ENCODE results near the gene ITLN2.
"Not testable (repeated sequence)": the region's sequence is repeated elsewhere in the genome, so short reads cannot be mapped to it uniquely, and the experiment has no call there.

ITLN2 gene

DNA sequence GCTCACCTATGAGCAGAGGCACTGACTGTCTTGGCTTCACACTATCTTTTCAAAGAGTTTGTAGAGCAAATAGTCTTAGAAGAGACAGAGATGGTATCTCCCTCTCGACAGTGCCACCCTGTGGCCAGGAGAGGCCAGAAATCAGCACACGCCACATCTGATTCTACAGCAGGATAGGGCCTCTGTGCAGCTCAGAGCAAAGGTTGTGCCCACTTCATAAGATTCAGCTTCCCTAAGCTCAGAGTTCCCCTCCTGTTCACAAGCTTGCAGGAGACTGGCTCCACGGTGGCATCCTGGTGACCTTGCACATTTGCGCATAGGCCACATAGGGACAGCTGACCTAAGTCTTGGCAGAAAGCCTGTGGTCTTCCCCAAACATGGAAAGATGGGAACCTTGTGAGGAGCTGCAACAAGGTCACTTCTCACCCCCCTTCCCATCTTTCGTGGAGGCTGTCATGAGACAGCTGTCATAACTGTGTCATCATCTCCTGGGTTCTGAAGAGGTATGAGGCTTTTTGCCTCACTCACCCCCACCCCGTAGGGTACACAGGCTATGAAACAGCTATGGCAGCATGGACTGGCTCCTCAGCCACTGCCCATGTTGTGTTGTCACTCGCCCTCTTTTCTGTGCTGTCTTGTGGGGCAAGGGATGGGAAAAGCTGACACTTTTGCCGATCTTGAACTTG lies 3.0 kb downstream of the ITLN2 start:
- Histone ChIP-seq H3K27me3 (ENCODE audit: control insufficient read depth, insufficient read depth, low read length) (no peaks in the 10 kb centered on the region), H3K9me3 (ENCODE audit: control insufficient read depth, insufficient read depth, low read length) (no peaks in the 10 kb centered on the region), H3K36me3 (ENCODE audit: control insufficient read depth, insufficient read depth, low read length) (no peaks in the 10 kb centered on the region), H3K9ac (ENCODE audit: low read depth, low read length) (no peak overlapping the region), H3K4me3 (ENCODE audit: low read depth, low read length) (no peak overlapping the region), H3K4me1 (ENCODE audit: control insufficient read depth, insufficient read depth, low read length) (no peaks in the 10 kb centered on the region)

DNA sequence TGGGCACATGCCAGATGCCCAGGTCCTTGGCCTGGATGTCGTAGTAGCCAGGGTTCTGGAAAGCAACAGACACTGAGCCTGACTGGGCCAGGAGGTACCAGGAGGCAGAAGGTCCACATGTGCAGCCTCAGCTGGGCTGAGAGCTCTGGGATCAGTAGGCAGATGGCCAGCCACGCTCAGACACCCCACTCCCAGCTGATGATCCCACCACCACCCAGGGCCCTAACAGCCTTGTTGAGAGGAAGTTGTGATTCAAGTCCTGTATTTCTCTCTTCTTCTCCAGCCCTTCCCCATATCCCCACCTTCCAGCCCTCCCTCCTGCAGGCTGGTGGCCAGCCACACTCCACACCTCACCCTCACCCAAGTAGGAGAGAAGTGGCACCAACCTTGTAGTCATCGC lies 4.0 kb downstream of the ITLN2 start:
- Histone ChIP-seq H3K9ac (ENCODE audit: low read depth, low read length) (no peak overlapping the region), H3K4me1 (ENCODE audit: control insufficient read depth, insufficient read depth, low read length) (no peaks in the 10 kb centered on the region), H3K36me3 (ENCODE audit: control insufficient read depth, insufficient read depth, low read length) (no peaks in the 10 kb centered on the region), H3K27me3 (ENCODE audit: control insufficient read depth, insufficient read depth, low read length) (no peaks in the 10 kb centered on the region), H3K4me3 (ENCODE audit: low read depth, low read length) (no peak overlapping the region), H3K9me3 (ENCODE audit: control insufficient read depth, insufficient read depth, low read length) (no peaks in the 10 kb centered on the region)

DNA sequence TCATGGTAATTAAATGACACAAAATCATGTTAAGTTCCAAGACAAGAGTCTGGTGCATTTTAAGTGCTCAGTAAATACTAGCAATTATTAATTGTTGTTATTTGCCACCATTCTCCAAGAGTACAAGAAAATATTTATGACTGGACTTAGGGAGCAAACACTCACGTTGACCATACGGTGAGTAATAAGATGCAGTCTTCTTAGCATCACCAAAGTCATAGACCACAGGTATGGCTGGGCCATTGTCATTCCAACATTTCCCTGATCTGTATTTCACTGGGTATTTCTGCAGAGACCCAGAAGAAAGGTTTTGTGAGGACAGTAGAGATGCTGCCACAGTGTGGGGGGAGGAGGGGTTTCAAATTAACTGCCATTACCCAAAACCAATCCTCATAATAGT lies 4.7 kb downstream of the ITLN2 start:
- H3K4me3 ChIP-seq (ENCODE audit: low read depth, low read length), result no peak overlapping the region
- H3K4me1 ChIP-seq (ENCODE audit: control insufficient read depth, insufficient read depth, low read length), result no peaks in the 10 kb centered on the region
- H3K27me3 ChIP-seq (ENCODE audit: control insufficient read depth, insufficient read depth, low read length), result no peaks in the 10 kb centered on the region
- no peak overlapping the region for H3K9ac ChIP-seq (ENCODE audit: low read depth, low read length)
- no peaks in the 10 kb centered on the region for H3K9me3 ChIP-seq (ENCODE audit: control insufficient read depth, insufficient read depth, low read length)
- H3K36me3 ChIP-seq (ENCODE audit: control insufficient read depth, insufficient read depth, low read length), result no peaks in the 10 kb centered on the region

DNA sequence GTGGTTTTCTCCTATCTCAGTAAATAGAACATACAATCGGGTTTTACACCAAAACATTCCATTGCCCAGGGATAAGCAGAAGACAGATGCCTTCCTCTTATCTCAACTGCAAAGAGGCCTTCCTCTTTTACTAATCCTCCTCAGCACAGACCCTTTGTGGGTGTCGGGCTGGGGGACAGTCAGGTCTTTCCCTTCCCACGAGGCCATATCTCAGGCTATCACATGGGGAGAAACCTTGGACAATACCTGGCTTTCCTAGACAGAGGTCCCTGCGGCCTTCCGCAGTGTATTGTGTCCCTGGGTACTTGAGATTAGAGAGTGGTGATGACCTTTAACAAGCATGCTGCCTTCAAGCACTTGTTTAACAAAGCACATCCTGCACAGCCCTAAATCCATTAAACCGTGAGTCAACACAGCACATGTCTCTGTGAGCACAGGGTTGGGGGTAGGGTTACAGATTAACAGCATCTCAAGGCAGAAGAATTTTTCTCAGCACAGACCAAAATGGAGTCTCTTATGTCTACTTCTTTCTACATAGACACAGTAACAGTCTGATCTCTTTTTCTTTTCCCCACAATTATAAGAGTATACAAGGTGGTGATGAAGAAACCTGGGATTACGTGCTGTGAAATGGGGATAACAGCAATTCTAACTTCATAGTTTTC lies 5.3 kb downstream of the ITLN2 start:
- H3K36me3 ChIP-seq (ENCODE audit: control insufficient read depth, insufficient read depth, low read length); H3K27me3 ChIP-seq (ENCODE audit: control insufficient read depth, insufficient read depth, low read length); H3K4me3 ChIP-seq (ENCODE audit: low read depth, low read length); H3K9me3 ChIP-seq (ENCODE audit: control insufficient read depth, insufficient read depth, low read length); H3K4me1 ChIP-seq (ENCODE audit: control insufficient read depth, insufficient read depth, low read length); H3K9ac ChIP-seq (ENCODE audit: low read depth, low read length): not testable (repeated sequence)

DNA sequence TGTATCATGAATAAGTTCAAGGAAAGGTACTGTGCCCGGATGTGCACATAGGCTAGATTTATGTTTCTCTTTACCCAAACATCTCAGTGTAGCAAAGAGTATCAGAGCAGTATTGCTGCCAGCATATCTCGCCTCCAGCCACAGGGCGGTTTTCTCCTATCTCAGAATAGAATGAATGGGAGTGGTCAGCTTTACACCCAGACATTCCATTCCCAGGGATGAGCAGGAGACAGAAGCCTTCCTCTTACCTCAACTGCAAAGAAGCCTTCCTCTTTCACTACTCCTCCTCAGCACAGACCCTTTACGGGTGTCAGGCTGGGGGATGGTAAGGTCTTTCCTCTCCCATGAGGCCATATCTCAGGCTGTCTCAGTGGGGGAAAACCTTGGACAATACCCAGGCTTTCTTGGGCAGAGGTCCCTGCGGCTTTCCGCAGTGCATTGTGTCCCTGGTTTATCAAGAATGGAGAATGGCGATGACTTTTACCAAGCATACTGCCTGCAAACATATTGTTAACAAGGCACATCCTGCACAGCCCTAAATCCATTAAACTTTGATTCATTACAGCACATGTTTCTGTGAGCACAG lies 7.3 kb downstream of the ITLN2 start:
- H3K4me1 ChIP-seq (ENCODE audit: control insufficient read depth, insufficient read depth, low read length); H3K36me3 ChIP-seq (ENCODE audit: control insufficient read depth, insufficient read depth, low read length); H3K4me3 ChIP-seq (ENCODE audit: low read depth, low read length); H3K9me3 ChIP-seq (ENCODE audit: control insufficient read depth, insufficient read depth, low read length); H3K9ac ChIP-seq (ENCODE audit: low read depth, low read length); H3K27me3 ChIP-seq (ENCODE audit: control insufficient read depth, insufficient read depth, low read length): not testable (repeated sequence)

GRCh38 chr1:160945881-160946280 lies 8.7 kb downstream of the ITLN2 start:
- H3K4me1 ChIP-seq (ENCODE audit: control insufficient read depth, insufficient read depth, low read length); H3K4me3 ChIP-seq (ENCODE audit: low read depth, low read length); H3K27me3 ChIP-seq (ENCODE audit: control insufficient read depth, insufficient read depth, low read length); H3K36me3 ChIP-seq (ENCODE audit: control insufficient read depth, insufficient read depth, low read length); H3K9ac ChIP-seq (ENCODE audit: low read depth, low read length); H3K9me3 ChIP-seq (ENCODE audit: control insufficient read depth, insufficient read depth, low read length): not testable (repeated sequence)

- Histone ChIP-seq H3K4me3 (ENCODE audit: low read depth, low read length) (no peak overlapping the region), H3K4me1 (ENCODE audit: control insufficient read depth, insufficient read depth, low read length) (peaks cover 3% of the 10 kb centered on the region), H3K9me3 (ENCODE audit: control insufficient read depth, insufficient read depth, low read length) (no peaks in the 10 kb centered on the region), H3K36me3 (ENCODE audit: control insufficient read depth, insufficient read depth, low read length) (no peaks in the 10 kb centered on the region), H3K27me3 (ENCODE audit: control insufficient read depth, insufficient read depth, low read length) (no peaks in the 10 kb centered on the region), H3K9ac (ENCODE audit: low read depth, low read length) (no peak overlapping the region)
These were observed 9.5 kb downstream of the ITLN2 start for GRCh38 chr1:160945079-160945478.

DNA sequence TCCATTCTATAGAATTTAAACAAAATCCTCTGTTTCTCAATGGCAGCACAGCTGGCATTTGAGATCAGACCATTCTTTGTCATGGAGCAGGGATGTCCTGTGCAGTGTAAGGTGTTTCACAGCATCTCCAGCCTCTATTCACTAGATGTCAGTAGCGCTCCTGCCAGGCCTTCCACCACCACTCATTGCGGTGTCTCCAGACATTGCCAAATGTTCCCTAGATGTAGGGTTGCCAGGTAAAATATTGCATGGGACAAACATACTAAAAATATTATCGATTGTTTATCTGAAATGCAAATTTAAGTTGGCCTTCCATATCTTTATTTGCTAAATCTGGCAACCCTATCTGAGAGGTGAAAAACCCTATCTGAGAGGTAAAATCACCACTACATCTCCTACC lies 11.7 kb downstream of the ITLN2 start:
- Histone ChIP-seq H3K4me3 (ENCODE audit: low read depth, low read length) (no peak overlapping the region), H3K9me3 (ENCODE audit: control insufficient read depth, insufficient read depth, low read length) (no peaks in the 10 kb centered on the region), H3K27me3 (ENCODE audit: control insufficient read depth, insufficient read depth, low read length) (no peaks in the 10 kb centered on the region), H3K4me1 (ENCODE audit: control insufficient read depth, insufficient read depth, low read length) (peaks cover 3% of the 10 kb centered on the region), H3K36me3 (ENCODE audit: control insufficient read depth, insufficient read depth, low read length) (no peaks in the 10 kb centered on the region), H3K9ac (ENCODE audit: low read depth, low read length) (no peak overlapping the region)

- H3K9ac ChIP-seq (ENCODE audit: low read depth, low read length); H3K4me1 ChIP-seq (ENCODE audit: control insufficient read depth, insufficient read depth, low read length); H3K4me3 ChIP-seq (ENCODE audit: low read depth, low read length); H3K9me3 ChIP-seq (ENCODE audit: control insufficient read depth, insufficient read depth, low read length); H3K36me3 ChIP-seq (ENCODE audit: control insufficient read depth, insufficient read depth, low read length); H3K27me3 ChIP-seq (ENCODE audit: control insufficient read depth, insufficient read depth, low read length): not testable (repeated sequence)
These were observed 17.9 kb downstream of the ITLN2 start for GRCh38 chr1:160936666-160937065.

DNA sequence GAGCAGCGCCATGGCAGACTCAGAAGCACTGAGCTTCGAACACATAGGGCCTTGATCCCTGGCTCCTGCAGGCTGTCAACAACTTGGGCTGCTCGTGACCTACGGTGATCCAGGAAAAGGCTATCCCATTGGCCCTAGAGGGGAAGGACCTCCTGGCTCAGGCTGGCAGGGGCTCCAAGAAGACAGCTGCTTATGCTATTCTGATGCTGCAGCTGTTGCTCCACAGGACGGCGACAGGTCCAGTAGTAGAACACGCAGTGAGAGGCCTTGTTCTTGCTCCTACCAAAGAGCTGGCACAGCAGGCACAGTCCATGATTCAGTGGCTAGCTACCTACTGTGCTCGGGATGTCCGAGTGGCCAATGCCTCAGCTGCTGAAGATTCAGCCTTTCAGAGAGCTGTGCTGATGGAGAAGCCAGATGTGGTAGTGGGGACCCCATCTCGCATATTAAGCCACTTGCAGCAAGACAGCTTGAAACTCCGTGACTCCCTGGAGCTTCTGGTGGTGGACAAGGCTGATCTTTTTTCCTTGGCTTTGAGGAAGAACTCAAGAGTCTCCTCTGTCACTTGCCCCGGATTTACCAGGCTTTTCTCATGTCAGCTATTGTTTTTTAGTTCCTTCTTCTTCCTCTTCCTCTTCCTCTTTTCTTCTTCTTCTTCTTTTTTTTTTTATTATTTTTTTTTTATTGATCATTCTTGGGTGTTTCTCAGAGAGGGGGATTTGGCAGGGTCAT lies 18.9 kb downstream of the ITLN2 start:
- Histone ChIP-seq H3K4me3 (ENCODE audit: low read depth, low read length) (no peak overlapping the region), H3K9me3 (ENCODE audit: control insufficient read depth, insufficient read depth, low read length) (peaks cover 2% of the 10 kb centered on the region), H3K27me3 (ENCODE audit: control insufficient read depth, insufficient read depth, low read length) (no peaks in the 10 kb centered on the region), H3K4me1 (ENCODE audit: control insufficient read depth, insufficient read depth, low read length) (no peaks in the 10 kb centered on the region), H3K9ac (ENCODE audit: low read depth, low read length) (no peak overlapping the region), H3K36me3 (ENCODE audit: control insufficient read depth, insufficient read depth, low read length) (no peaks in the 10 kb centered on the region)

GRCh38 chr1:160933305-160933704 lies 21.3 kb downstream of the ITLN2 start:
- not testable (repeated sequence) for H3K36me3 ChIP-seq (ENCODE audit: control insufficient read depth, insufficient read depth, low read length); H3K4me3 ChIP-seq (ENCODE audit: low read depth, low read length); H3K9me3 ChIP-seq (ENCODE audit: control insufficient read depth, insufficient read depth, low read length); H3K27me3 ChIP-seq (ENCODE audit: control insufficient read depth, insufficient read depth, low read length); H3K4me1 ChIP-seq (ENCODE audit: control insufficient read depth, insufficient read depth, low read length); H3K9ac ChIP-seq (ENCODE audit: low read depth, low read length)
